HEK293 (cell line): ENCODE results near the gene HSF2BP.

ENCODE experiments used
- BCL11A ChIP-seq: fragments of 450-650 bp; formaldehyde crosslinking; IDR thresholded peaks from 2 replicates; pipeline ENCODE4 v1.5.1; 2016; ENCODE audit warnings: low read depth, missing biosample characterization, missing genetic modification characterization
- MYNN ChIP-seq: fragments of 450-650 bp; formaldehyde crosslinking; IDR thresholded peaks from 2 replicates; pipeline ENCODE4 v1.5.1; 2016; ENCODE audit warnings: missing biosample characterization, missing genetic modification characterization, borderline replicate concordance
- ZNF138 ChIP-seq: fragments of 450-650 bp; formaldehyde crosslinking; IDR thresholded peaks from 2 replicates; pipeline ENCODE4 v1.5.1; 2016; ENCODE audit warnings: missing biosample characterization, missing genetic modification characterization, borderline replicate concordance
- TF ChIP-seq, protein P1 (sequence below): fragments of 450-650 bp; formaldehyde crosslinking; IDR thresholded peaks from 2 replicates; pipeline ENCODE4 v1.5.1; 2016; ENCODE audit warnings: missing biosample characterization, missing genetic modification characterization
- TF ChIP-seq, protein P2 (sequence below): fragments of 450-650 bp; formaldehyde crosslinking; IDR thresholded peaks from 2 replicates; pipeline ENCODE4 v1.5.1; 2016; ENCODE audit warnings: missing biosample characterization, missing genetic modification characterization
- TF ChIP-seq, protein P3 (sequence below): fragments of 450-650 bp; formaldehyde crosslinking; IDR thresholded peaks from 2 replicates; pipeline ENCODE4 v1.5.1; 2016; ENCODE audit warnings: missing biosample characterization, missing genetic modification characterization, low read depth

DNA sequence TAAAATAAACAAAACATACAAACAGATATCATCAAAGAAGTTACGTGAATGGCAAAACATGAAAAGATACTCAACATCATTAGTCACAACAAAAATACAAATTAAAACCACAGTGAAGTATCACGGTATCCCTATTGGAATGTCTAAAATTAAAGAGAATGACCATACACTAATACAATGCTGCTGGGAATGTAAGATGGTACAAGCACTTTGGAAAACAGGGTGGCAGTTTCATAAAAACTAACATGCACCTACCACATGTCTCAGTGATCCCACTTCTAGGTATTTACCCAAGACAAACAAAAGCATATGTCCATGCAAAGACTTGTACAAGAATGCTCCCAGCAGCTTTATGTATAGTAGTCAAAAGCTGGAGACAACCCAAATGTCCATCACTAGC lies 69.1 kb downstream of the HSF2BP start:
- no peak for TF ChIP-seq BCL11A (tag by site-specific recombination)
- TF ChIP-seq, protein P1, sequence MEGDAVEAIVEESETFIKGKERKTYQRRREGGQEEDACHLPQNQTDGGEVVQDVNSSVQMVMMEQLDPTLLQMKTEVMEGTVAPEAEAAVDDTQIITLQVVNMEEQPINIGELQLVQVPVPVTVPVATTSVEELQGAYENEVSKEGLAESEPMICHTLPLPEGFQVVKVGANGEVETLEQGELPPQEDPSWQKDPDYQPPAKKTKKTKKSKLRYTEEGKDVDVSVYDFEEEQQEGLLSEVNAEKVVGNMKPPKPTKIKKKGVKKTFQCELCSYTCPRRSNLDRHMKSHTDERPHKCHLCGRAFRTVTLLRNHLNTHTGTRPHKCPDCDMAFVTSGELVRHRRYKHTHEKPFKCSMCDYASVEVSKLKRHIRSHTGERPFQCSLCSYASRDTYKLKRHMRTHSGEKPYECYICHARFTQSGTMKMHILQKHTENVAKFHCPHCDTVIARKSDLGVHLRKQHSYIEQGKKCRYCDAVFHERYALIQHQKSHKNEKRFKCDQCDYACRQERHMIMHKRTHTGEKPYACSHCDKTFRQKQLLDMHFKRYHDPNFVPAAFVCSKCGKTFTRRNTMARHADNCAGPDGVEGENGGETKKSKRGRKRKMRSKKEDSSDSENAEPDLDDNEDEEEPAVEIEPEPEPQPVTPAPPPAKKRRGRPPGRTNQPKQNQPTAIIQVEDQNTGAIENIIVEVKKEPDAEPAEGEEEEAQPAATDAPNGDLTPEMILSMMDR (tag by site-specific recombination) = no peak
- TF ChIP-seq, protein P2, sequence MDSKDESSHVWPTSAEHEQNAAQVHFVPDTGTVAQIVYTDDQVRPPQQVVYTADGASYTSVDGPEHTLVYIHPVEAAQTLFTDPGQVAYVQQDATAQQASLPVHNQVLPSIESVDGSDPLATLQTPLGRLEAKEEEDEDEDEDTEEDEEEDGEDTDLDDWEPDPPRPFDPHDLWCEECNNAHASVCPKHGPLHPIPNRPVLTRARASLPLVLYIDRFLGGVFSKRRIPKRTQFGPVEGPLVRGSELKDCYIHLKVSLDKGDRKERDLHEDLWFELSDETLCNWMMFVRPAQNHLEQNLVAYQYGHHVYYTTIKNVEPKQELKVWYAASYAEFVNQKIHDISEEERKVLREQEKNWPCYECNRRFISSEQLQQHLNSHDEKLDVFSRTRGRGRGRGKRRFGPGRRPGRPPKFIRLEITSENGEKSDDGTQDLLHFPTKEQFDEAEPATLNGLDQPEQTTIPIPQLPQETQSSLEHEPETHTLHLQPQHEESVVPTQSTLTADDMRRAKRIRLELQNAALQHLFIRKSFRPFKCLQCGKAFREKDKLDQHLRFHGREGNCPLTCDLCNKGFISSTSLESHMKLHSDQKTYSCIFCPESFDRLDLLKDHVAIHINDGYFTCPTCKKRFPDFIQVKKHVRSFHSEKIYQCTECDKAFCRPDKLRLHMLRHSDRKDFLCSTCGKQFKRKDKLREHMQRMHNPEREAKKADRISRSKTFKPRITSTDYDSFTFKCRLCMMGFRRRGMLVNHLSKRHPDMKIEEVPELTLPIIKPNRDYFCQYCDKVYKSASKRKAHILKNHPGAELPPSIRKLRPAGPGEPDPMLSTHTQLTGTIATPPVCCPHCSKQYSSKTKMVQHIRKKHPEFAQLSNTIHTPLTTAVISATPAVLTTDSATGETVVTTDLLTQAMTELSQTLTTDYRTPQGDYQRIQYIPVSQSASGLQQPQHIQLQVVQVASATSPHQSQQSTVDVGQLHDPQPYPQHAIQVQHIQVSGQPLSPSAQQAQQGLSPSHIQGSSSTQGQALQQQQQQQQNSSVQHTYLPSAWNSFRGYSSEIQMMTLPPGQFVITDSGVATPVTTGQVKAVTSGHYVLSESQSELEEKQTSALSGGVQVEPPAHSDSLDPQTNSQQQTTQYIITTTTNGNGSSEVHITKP (tag by site-specific recombination) = no peak
- TF ChIP-seq, protein P3, sequence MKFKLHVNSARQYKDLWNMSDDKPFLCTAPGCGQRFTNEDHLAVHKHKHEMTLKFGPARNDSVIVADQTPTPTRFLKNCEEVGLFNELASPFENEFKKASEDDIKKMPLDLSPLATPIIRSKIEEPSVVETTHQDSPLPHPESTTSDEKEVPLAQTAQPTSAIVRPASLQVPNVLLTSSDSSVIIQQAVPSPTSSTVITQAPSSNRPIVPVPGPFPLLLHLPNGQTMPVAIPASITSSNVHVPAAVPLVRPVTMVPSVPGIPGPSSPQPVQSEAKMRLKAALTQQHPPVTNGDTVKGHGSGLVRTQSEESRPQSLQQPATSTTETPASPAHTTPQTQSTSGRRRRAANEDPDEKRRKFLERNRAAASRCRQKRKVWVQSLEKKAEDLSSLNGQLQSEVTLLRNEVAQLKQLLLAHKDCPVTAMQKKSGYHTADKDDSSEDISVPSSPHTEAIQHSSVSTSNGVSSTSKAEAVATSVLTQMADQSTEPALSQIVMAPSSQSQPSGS (tag by site-specific recombination) = no peak
- no peak for TF ChIP-seq MYNN (tag by site-specific recombination)
- TF ChIP-seq ZNF138 (tag by site-specific recombination) = no peak
